Measurements from ENCODE around the gene AAMDC. TPM values are rescaled to one million over a fixed set of nuclear protein-coding genes. Genes with fewer than 3 reads are reported as not detected.

Gene AAMDC
- polyA plus RNA-seq, 3 donors: 8.9 to 32.9 (median 28.1) TPM

DNA sequence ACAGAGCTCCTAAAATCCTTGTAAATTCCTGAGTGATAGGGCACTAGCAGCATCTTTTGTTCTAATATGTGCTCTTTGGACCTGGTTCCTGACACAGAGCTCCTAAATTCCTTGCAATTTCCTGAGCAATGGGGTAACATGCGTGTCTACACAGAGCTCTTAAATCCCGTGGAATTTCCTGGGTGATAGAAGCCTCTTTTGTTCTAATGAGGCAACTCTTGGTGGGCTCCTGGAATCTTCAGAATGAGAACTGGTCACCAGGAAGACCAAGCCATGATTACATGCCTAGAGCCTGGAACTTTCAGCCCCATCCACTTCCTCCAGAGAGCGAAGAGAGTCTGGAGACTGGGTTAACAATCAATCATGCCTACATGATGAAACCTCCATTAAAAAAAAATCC, 19.5 kb upstream of the AAMDC start:
- H3K9ac ChIP-seq (ENCODE audit: insufficient read depth, low read length, poor library complexity, severe bottlenecking): no peak overlapping the region
- H3K9me3 ChIP-seq (replicated peaks in 1 of 2; ENCODE audit: control insufficient read depth in 1 of 2, insufficient read depth in 1 of 2, low read length in 2 of 2): no peaks in the 10 kb centered on the region
- intact Hi-C loops (cut with micrococcal nuclease): no loop called here
- peaks cover 97% of the 10 kb centered on the region for H4K20me1 ChIP-seq (ENCODE audit: insufficient read depth, low read length)
- TF ChIP-seq, protein P1, sequence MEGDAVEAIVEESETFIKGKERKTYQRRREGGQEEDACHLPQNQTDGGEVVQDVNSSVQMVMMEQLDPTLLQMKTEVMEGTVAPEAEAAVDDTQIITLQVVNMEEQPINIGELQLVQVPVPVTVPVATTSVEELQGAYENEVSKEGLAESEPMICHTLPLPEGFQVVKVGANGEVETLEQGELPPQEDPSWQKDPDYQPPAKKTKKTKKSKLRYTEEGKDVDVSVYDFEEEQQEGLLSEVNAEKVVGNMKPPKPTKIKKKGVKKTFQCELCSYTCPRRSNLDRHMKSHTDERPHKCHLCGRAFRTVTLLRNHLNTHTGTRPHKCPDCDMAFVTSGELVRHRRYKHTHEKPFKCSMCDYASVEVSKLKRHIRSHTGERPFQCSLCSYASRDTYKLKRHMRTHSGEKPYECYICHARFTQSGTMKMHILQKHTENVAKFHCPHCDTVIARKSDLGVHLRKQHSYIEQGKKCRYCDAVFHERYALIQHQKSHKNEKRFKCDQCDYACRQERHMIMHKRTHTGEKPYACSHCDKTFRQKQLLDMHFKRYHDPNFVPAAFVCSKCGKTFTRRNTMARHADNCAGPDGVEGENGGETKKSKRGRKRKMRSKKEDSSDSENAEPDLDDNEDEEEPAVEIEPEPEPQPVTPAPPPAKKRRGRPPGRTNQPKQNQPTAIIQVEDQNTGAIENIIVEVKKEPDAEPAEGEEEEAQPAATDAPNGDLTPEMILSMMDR (IDR thresholded peaks at IDR 0.05): no peak
- peaks cover 0 to 5% of the 10 kb centered on the region in 2 donors for H3K36me3 ChIP-seq (replicated peaks in 1 of 2; ENCODE audit: control insufficient read depth in 1 of 2, insufficient read depth in 2 of 2, low read length in 2 of 2)
- H3K4me2 ChIP-seq (replicated peaks; ENCODE audit: extremely low read depth, low read length, poor library complexity, severe bottlenecking): no peak overlapping the region
- Mint-ChIP-seq H3K4me1 (peaks cover 25% of the 10 kb centered on the region), H3K27ac (no peak overlapping the region), H3K27me3 (ENCODE audit: low read depth in 3 of 3) (peaks cover 0 to 2% (median 0%) of the 10 kb centered on the region in 3 donors), H3K4me3 (no peak overlapping the region), H3K9me3 (peaks cover 0 to 3% (median 0%) of the 10 kb centered on the region in 7 donors), H3K36me3 (peaks cover 6 to 20% of the 10 kb centered on the region in 2 donors)
- no peak overlapping the region for H3K4me3 ChIP-seq (replicated peaks in 1 of 3; ENCODE audit: low read depth in 2 of 3, low read length in 3 of 3)
- no peaks in the 10 kb centered on the region for H3K27me3 ChIP-seq (ENCODE audit: control insufficient read depth in 2 of 2, insufficient read depth in 2 of 2, low read length in 2 of 2)
- H3K4me1 ChIP-seq (ENCODE audit: control insufficient read depth in 1 of 2, insufficient read depth in 2 of 2, low read length in 2 of 2): peaks cover 7 to 8% of the 10 kb centered on the region in 2 donors
- H3K79me2 ChIP-seq (ENCODE audit: insufficient read depth, low read length): peaks cover 97% of the 10 kb centered on the region
- H3K27ac ChIP-seq (ENCODE audit: low read depth in 1 of 2, low read length in 2 of 2): no peak overlapping the region
- DNase-seq: no peak
- 92% methylated on average over 2 of the region's 3 CpGs for WGBS (ENCODE audit: insufficient coverage)
- no peak overlapping the region for H2AFZ ChIP-seq (ENCODE audit: insufficient read depth, low read depth, low read length, poor library complexity, severe bottlenecking)

DNA sequence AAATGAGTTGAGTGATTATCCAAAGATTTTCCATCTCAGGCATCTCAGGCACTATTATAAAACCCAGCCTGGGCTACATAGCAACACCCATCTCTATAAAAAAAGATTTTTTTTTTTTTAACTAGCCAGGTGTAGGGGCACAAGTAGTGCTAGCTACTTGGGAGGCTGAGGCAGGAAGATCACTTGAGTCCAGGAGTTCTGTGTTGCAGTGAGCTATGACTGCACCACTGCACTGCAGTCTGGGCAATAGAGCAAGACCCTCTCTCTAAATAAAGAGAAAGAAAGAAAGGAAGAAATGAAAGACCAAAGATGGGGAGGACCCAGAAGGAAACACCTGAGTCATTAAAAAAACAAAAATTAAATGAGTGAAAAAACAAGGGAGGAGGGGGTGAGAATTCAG, 14.5 kb upstream of the AAMDC start:
- H3K4me2 ChIP-seq (replicated peaks; ENCODE audit: extremely low read depth, low read length, poor library complexity, severe bottlenecking): no peak overlapping the region
- Mint-ChIP-seq H3K4me3 (no peak overlapping the region), H3K4me1 (peaks cover 9% of the 10 kb centered on the region), H3K36me3 (peaks cover 14 to 27% of the 10 kb centered on the region in 2 donors), H3K27me3 (ENCODE audit: low read depth in 3 of 3) (peaks cover 0 to 2% (median 0%) of the 10 kb centered on the region in 3 donors), H3K9me3 (no peaks in the 10 kb centered on the region), H3K27ac (peak overlapping the region in 2 of 7 donors; percentile 43 to 49)
- intact Hi-C loops (cut with micrococcal nuclease): no loop called here
- no peak overlapping the region for H3K4me3 ChIP-seq (replicated peaks in 1 of 3; ENCODE audit: low read depth in 2 of 3, low read length in 3 of 3)
- TF ChIP-seq, protein P1 (IDR thresholded peaks at IDR 0.05): no peak
- no peak overlapping the region for H2AFZ ChIP-seq (ENCODE audit: insufficient read depth, low read depth, low read length, poor library complexity, severe bottlenecking)
- peaks cover 3 to 27% of the 10 kb centered on the region in 2 donors for H3K36me3 ChIP-seq (replicated peaks in 1 of 2; ENCODE audit: control insufficient read depth in 1 of 2, insufficient read depth in 2 of 2, low read length in 2 of 2)
- DNase-seq: no peak
- peaks cover 95% of the 10 kb centered on the region for H3K79me2 ChIP-seq (ENCODE audit: insufficient read depth, low read length)
- H4K20me1 ChIP-seq (ENCODE audit: insufficient read depth, low read length): peaks cover 99% of the 10 kb centered on the region
- H3K9me3 ChIP-seq (replicated peaks in 1 of 2; ENCODE audit: control insufficient read depth in 1 of 2, insufficient read depth in 1 of 2, low read length in 2 of 2): no peaks in the 10 kb centered on the region
- H3K9ac ChIP-seq (ENCODE audit: insufficient read depth, low read length, poor library complexity, severe bottlenecking): no peak overlapping the region
- no peaks in the 10 kb centered on the region for H3K4me1 ChIP-seq (ENCODE audit: control insufficient read depth in 1 of 2, insufficient read depth in 2 of 2, low read length in 2 of 2)
- H3K27ac ChIP-seq (ENCODE audit: low read depth in 1 of 2, low read length in 2 of 2): no peak overlapping the region
- no peaks in the 10 kb centered on the region for H3K27me3 ChIP-seq (ENCODE audit: control insufficient read depth in 2 of 2, insufficient read depth in 2 of 2, low read length in 2 of 2)
